ENCODE measurements around the gene ZSCAN26.
A peak's percentile ranks its signal among the peaks of the same experiment; 100 is the strongest.

ZSCAN26 gene

GRCh38 chr6:28266962-28267694 lies at the start of gene ZSCAN26:
TSS of gene ZSCAN26 (plus strand) at chr6:28267143. CDS start at chr6:28271920, 4,777 bp downstream.
- DNase-seq (ENCODE audit: low read depth in 2 of 2, low spot score in 1 of 2), result peak; percentile 53 to 72

DNA sequence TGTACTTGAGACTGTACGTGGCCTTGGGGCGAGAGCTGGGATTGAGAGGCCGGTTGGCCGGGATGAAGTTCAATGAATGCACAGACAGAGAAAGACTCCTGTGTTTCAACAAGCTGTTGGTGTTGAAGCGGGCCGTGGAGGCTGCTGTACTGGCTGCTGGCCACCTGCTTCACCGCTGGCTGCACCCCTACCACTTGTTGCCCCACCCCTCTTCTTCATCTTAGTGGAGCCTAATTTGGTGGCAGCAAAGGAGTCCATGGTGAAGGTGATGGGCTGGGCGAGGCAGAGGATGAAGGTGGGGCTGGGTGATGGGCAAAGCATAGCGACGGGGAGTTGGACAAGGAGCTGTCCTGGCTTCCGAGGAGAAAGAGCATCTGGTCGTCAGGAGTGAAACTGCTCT lies 49.1 kb upstream of the ZSCAN26 start:
- no peak for DNase-seq (ENCODE audit: low read depth in 2 of 2, low spot score in 1 of 2)

- no peak for DNase-seq (ENCODE audit: low read depth in 2 of 2, low spot score in 1 of 2)
Measured at GRCh38 chr6:28218312-28219248, 48.4 kb upstream of the ZSCAN26 start.

GRCh38 chr6:28220257-28221133 lies 46.4 kb upstream of the ZSCAN26 start:
- no peak for DNase-seq (ENCODE audit: low read depth in 2 of 2, low spot score in 1 of 2)

DNA sequence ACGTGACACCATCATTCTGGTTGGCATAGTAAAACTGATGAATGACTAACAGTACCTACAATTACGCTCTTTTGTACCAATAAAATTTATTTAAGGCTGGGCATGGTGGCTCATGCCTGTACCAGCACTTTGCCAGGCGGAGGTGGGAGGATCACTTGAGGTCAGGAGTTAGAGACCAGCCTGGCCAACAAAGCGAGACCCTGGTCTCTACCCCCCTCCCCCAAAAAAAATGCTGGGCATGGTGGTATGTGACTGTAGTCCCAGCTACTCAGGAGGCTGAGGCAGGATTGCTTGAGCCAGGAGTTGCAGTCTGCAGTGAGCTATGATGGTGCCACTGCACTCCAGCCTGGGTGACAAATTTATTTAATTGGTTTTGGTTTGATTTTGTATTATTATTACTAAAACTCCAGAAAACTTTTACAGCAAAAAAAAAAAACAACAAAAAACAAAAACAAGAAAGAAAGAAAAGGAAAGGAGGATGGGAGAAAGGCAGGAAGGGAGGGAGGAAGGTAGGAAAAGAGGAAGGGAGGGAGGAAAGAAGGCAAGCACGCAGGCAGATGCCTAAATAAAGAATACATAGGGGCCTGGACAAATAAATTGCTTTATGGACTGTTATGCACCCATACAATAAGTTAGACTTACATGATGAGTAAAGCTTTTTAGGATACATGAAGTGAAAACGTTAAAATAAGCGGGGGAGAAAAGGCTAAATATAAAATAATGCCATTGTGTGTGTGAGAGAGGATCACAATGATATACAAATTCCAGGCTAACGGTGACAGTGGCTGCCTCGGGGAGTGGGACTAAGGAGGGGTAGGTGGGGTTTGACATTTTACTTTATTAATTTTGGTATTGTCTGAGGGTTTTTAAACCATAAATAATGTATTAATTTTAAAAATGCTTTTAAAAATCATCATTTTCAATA lies 42.5 kb upstream of the ZSCAN26 start:
- no peak for DNase-seq (ENCODE audit: low read depth in 2 of 2, low spot score in 1 of 2)

- no peak for DNase-seq (ENCODE audit: low read depth in 2 of 2, low spot score in 1 of 2)
Measured at GRCh38 chr6:28225056-28225834, 41.7 kb upstream of the ZSCAN26 start, which contains the start of gene ZSCAN9. TSS of gene ZSCAN9 (plus strand) at chr6:28225275. CDS start at chr6:28227085, 1,810 bp downstream.

DNA sequence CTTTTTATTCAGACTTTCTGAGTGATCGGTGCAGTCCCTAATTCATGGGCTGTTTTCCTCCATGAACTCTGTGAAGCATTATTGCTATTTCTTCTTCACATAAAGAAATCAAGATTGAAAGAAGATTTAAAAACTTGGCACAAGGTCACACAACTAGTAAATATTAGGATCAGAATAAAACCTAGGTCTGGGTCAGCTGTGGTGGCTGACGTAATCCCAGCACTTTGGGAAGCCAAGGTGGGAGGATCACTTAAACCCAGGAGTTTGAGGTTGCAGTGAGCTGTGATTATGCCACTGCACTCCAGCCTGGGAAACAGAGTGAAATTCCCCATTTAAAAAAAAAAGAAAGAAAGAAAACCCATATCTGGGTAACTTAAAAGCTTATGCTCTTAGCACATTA lies 40.5 kb upstream of the ZSCAN26 start:
- DNase-seq (ENCODE audit: low read depth in 2 of 2, low spot score in 1 of 2), result no peak

GRCh38 chr6:28232785-28233184 lies 34.2 kb upstream of the ZSCAN26 start:
- DNase-seq (ENCODE audit: low read depth in 2 of 2, low spot score in 1 of 2), result no peak

- no peak for DNase-seq (ENCODE audit: low read depth in 2 of 2, low spot score in 1 of 2)
Measured at GRCh38 chr6:28235912-28236452, 31.0 kb upstream of the ZSCAN26 start.

GRCh38 chr6:28239636-28240035 lies 27.3 kb upstream of the ZSCAN26 start:
- no peak for DNase-seq (ENCODE audit: low read depth in 2 of 2, low spot score in 1 of 2)

- no peak for DNase-seq (ENCODE audit: low read depth in 2 of 2, low spot score in 1 of 2)
Measured at GRCh38 chr6:28240471-28240870, 26.5 kb upstream of the ZSCAN26 start.

- DNase-seq (ENCODE audit: low read depth in 2 of 2, low spot score in 1 of 2), result no peak
Measured at GRCh38 chr6:28243946-28244345, 23.0 kb upstream of the ZSCAN26 start.

DNA sequence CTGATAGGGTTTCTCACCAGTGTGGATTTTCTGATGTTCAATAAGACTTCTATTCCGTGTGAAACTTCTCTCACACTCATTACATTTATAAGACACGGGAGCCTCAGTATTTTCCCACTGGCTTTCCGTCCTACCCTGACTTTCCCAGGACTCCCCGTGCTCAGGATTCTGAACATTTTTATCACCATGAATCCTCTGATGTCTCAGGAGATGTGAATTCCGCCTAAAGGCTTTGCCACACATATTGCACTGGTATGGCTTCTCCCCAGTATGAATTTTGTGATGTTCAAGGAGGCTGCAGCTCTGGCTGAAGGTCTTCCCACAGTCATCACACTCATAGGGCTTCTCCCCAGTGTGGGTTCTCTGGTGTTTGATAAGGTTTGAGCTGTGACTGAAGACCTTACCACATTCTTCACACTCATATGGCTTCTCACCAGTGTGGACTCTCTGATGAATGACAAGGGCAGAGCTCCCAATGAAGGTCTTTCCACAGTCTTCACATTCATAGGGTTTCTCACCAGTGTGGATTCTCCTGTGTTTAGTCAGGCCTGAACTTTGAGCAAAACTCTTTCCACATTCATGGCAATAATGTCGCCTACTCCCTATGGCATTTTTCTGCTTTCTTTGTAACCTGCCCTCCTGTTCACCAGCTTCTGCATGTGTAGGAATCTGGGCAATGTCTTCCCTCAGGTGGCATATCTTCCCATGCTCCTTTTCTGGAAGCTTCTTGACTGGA lies 21.6 kb upstream of the ZSCAN26 start:
- no peak for DNase-seq (ENCODE audit: low read depth in 2 of 2, low spot score in 1 of 2)

- DNase-seq (ENCODE audit: low read depth in 2 of 2, low spot score in 1 of 2), result no peak
Measured at GRCh38 chr6:28248916-28249315, 18.0 kb upstream of the ZSCAN26 start.

GRCh38 chr6:28250747-28251146 lies 16.2 kb upstream of the ZSCAN26 start:
- DNase-seq (ENCODE audit: low read depth in 2 of 2, low spot score in 1 of 2), result no peak

- peak in 1 of 2 donors; percentile 4 for DNase-seq (ENCODE audit: low read depth in 2 of 2, low spot score in 1 of 2)
Measured at GRCh38 chr6:28251661-28252008, 15.3 kb upstream of the ZSCAN26 start.

DNA sequence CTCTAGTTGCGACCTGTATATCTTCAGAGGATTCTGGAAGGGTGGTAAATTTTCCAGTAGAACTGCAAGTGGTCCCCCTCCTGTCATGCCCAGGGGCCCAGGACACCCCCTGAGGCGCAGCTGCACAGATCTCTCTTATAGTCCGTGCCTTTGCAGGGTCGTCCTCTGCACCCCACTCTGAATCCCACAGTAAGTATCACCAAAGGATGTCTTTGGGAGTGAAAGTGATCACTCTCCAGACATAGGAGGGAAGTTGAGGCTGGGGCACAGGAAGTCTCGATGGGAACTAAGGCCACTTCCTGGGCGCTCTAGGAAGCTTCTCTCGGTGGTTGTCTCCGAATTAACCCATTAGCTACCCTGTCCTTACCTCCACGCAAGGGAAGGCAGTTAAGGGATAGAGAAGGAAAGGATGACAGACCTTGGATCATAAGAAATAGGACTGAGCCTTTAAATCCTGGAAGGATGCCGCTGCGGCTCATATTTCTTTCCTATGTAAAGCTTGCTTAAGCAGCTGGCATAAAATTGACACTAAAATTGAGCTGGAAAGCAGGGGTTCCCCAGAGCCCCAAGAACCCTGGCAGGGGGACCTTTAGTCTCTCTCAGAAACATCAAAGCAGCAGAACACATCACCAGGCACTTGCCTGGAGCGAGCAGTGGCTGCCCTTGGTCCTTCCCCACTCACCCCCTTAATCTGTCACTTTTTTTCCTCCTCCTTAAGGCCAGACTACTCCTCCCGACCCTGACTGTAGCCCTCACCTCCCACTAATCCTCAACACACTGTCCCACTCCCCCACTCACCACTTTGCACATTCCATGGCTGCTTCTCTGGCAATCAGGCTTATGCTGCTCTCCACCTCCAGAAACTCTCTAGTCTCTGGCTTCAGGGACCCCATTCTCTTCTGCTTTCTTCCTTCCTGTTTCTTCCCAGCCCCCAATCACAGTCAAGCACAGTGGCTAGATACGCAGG lies 14.7 kb upstream of the ZSCAN26 start, which contains the start of gene ZKSCAN4:
Gene ZKSCAN4 (minus strand): TSS at position 261 of the 967 bp plus-strand sequence. CDS start 289 bp downstream, outside the sequence.
- DNase-seq (ENCODE audit: low read depth in 2 of 2, low spot score in 1 of 2), result peak; percentile 34 to 64
